Measurements from ENCODE around the gene MRPS2. TPM values are rescaled to one million over a fixed set of nuclear protein-coding genes. Genes with fewer than 3 reads are reported as not detected.

The MRPS2 gene
- total and polyA plus RNA-seq, 2 experiments from 2014 or later = 83.2 to 116 TPM

DNA sequence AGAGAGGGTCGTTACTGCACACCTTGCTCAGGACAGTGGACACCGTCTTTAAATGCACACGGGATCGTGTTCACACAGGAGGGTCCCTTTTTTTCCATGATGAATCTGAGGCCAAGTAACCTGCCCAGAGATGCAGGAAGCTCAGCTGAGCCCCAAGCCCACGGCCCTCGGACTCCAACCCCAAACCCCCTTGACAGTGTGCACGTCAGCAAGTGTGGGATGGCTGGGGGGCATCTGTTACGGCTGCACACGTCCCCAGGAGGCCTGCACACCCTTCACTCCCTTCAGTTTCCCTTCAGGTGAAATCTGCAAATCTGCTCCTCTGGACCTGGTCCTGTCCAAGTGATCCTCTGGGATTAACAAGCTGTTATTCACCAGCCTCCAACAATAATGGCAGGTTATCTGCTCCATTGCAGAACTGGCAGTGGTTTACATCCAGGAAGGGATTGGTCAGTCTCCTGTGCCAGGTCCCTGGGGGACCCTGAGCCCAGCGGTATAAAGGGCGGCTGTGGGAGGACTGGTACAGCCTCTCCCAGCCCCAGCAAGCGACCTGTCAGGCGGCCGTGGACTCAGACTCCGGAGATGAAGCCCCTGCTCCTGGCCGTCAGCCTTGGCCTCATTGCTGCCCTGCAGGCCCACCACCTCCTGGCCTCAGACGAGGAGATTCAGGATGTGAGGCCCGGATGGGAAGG is 20.6 kb downstream of the MRPS2 start, which contains the start of gene LCN1:
TSS of gene LCN1 (plus strand) at position 525 of the 692 bp plus-strand sequence. CDS start at position 583, 58 bp downstream.
- Histone ChIP-seq H3K27me3 (ENCODE audit: insufficient read depth) (no peaks in the 10 kb centered on the region), H2AFZ (no peak within 1 kb of the TSS), H4K20me1 (replicated peaks; ENCODE audit: insufficient read depth) (no peaks in the 10 kb centered on the region), H3K79me2 (replicated peaks; ENCODE audit: insufficient read depth) (no peaks in the 10 kb centered on the region), H3K27ac (ENCODE audit: low read depth) (no peak within 1 kb of the TSS), H3K4me3 (no peak within 1 kb of the TSS), H3K4me2 (no peak within 1 kb of the TSS), H3F3A (replicated peaks; ENCODE audit: low read depth) (no peaks in the 10 kb centered on the region), H3K4me1 (ENCODE audit: insufficient read depth) (no peaks in the 10 kb centered on the region), H3K9me2 (ENCODE audit: insufficient read depth) (no peaks in the 10 kb centered on the region), H3K36me3 (ENCODE audit: insufficient read depth) (no peaks in the 10 kb centered on the region)
- DNase-seq (ENCODE audit: low spot score) (no peak), ATAC-seq (no peak)
- TF ChIP-seq ZNF331 (CRISPR knock-in tag; IDR thresholded peaks at IDR 0.05; ENCODE audit: low read depth) (no peak), EZH2phosphoT487 (IDR thresholded peaks at IDR 0.05; ENCODE audit: unreplicated experiment) (no peak), STAT1 (IDR thresholded peaks at IDR 0.05; ENCODE audit: unreplicated experiment) (no peak), JUNB (IDR thresholded peaks at IDR 0.05; ENCODE audit: unreplicated experiment) (no peak), ZNF114 (CRISPR knock-in tag; IDR thresholded peaks at IDR 0.05) (no peak), NANOG (IDR thresholded peaks at IDR 0.05; ENCODE audit: borderline replicate concordance) (no peak), POLR2AphosphoS5 (IDR thresholded peaks at IDR 0.05; ENCODE audit: low read depth) (no peak), CREB1 (CRISPR knock-in tag; IDR thresholded peaks at IDR 0.05; ENCODE audit: low read depth) (no peak), EZH2 (IDR thresholded peaks at IDR 0.05; ENCODE audit: low read depth, unreplicated experiment) (no peak)
- TF ChIP-seq, protein P1, sequence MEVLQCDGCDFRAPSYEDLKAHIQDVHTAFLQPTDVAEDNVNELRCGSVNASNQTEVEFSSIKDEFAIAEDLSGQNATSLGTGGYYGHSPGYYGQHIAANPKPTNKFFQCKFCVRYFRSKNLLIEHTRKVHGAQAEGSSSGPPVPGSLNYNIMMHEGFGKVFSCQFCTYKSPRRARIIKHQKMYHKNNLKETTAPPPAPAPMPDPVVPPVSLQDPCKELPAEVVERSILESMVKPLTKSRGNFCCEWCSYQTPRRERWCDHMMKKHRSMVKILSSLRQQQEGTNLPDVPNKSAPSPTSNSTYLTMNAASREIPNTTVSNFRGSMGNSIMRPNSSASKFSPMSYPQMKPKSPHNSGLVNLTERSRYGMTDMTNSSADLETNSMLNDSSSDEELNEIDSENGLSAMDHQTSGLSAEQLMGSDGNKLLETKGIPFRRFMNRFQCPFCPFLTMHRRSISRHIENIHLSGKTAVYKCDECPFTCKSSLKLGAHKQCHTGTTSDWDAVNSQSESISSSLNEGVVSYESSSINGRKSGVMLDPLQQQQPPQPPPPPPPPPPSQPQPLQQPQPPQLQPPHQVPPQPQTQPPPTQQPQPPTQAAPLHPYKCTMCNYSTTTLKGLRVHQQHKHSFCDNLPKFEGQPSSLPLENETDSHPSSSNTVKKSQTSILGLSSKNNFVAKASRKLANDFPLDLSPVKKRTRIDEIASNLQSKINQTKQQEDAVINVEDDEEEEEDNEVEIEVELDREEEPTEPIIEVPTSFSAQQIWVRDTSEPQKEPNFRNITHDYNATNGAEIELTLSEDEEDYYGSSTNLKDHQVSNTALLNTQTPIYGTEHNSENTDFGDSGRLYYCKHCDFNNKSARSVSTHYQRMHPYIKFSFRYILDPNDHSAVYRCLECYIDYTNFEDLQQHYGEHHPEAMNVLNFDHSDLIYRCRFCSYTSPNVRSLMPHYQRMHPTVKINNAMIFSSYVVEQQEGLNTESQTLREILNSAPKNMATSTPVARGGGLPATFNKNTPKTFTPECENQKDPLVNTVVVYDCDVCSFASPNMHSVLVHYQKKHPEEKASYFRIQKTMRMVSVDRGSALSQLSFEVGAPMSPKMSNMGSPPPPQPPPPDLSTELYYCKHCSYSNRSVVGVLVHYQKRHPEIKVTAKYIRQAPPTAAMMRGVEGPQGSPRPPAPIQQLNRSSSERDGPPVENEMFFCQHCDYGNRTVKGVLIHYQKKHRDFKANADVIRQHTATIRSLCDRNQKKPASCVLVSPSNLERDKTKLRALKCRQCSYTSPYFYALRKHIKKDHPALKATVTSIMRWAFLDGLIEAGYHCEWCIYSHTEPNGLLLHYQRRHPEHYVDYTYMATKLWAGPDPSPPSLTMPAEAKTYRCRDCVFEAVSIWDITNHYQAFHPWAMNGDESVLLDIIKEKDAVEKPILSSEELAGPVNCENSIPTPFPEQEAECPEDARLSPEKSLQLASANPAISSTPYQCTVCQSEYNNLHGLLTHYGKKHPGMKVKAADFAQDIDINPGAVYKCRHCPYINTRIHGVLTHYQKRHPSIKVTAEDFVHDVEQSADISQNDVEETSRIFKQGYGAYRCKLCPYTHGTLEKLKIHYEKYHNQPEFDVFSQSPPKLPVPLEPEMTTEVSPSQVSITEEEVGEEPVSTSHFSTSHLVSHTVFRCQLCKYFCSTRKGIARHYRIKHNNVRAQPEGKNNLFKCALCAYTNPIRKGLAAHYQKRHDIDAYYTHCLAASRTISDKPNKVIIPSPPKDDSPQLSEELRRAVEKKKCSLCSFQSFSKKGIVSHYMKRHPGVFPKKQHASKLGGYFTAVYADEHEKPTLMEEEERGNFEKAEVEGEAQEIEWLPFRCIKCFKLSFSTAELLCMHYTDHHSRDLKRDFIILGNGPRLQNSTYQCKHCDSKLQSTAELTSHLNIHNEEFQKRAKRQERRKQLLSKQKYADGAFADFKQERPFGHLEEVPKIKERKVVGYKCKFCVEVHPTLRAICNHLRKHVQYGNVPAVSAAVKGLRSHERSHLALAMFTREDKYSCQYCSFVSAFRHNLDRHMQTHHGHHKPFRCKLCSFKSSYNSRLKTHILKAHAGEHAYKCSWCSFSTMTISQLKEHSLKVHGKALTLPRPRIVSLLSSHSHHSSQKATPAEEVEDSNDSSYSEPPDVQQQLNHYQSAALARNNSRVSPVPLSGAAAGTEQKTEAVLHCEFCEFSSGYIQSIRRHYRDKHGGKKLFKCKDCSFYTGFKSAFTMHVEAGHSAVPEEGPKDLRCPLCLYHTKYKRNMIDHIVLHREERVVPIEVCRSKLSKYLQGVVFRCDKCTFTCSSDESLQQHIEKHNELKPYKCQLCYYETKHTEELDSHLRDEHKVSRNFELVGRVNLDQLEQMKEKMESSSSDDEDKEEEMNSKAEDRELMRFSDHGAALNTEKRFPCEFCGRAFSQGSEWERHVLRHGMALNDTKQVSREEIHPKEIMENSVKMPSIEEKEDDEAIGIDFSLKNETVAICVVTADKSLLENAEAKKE (CRISPR knock-in tag; IDR thresholded peaks at IDR 0.05) = no peak
- TF ChIP-seq, protein P2, sequence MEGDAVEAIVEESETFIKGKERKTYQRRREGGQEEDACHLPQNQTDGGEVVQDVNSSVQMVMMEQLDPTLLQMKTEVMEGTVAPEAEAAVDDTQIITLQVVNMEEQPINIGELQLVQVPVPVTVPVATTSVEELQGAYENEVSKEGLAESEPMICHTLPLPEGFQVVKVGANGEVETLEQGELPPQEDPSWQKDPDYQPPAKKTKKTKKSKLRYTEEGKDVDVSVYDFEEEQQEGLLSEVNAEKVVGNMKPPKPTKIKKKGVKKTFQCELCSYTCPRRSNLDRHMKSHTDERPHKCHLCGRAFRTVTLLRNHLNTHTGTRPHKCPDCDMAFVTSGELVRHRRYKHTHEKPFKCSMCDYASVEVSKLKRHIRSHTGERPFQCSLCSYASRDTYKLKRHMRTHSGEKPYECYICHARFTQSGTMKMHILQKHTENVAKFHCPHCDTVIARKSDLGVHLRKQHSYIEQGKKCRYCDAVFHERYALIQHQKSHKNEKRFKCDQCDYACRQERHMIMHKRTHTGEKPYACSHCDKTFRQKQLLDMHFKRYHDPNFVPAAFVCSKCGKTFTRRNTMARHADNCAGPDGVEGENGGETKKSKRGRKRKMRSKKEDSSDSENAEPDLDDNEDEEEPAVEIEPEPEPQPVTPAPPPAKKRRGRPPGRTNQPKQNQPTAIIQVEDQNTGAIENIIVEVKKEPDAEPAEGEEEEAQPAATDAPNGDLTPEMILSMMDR (conservative IDR thresholded peaks at IDR 0.05; ENCODE audit: low read depth in 2 of 2) = no peak
- TF ChIP-seq, protein P3, sequence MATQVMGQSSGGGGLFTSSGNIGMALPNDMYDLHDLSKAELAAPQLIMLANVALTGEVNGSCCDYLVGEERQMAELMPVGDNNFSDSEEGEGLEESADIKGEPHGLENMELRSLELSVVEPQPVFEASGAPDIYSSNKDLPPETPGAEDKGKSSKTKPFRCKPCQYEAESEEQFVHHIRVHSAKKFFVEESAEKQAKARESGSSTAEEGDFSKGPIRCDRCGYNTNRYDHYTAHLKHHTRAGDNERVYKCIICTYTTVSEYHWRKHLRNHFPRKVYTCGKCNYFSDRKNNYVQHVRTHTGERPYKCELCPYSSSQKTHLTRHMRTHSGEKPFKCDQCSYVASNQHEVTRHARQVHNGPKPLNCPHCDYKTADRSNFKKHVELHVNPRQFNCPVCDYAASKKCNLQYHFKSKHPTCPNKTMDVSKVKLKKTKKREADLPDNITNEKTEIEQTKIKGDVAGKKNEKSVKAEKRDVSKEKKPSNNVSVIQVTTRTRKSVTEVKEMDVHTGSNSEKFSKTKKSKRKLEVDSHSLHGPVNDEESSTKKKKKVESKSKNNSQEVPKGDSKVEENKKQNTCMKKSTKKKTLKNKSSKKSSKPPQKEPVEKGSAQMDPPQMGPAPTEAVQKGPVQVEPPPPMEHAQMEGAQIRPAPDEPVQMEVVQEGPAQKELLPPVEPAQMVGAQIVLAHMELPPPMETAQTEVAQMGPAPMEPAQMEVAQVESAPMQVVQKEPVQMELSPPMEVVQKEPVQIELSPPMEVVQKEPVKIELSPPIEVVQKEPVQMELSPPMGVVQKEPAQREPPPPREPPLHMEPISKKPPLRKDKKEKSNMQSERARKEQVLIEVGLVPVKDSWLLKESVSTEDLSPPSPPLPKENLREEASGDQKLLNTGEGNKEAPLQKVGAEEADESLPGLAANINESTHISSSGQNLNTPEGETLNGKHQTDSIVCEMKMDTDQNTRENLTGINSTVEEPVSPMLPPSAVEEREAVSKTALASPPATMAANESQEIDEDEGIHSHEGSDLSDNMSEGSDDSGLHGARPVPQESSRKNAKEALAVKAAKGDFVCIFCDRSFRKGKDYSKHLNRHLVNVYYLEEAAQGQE (IDR thresholded peaks at IDR 0.05; ENCODE audit: unreplicated experiment) = no peak
- TF ChIP-seq, protein P4, sequence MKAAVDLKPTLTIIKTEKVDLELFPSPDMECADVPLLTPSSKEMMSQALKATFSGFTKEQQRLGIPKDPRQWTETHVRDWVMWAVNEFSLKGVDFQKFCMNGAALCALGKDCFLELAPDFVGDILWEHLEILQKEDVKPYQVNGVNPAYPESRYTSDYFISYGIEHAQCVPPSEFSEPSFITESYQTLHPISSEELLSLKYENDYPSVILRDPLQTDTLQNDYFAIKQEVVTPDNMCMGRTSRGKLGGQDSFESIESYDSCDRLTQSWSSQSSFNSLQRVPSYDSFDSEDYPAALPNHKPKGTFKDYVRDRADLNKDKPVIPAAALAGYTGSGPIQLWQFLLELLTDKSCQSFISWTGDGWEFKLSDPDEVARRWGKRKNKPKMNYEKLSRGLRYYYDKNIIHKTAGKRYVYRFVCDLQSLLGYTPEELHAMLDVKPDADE (IDR thresholded peaks at IDR 0.05) = no peak
- Mint-ChIP-seq H3K4me1 (peaks cover 10% of the 10 kb centered on the region; the same call in 2 of the 3 replicates), H3K36me3 (ENCODE audit: low read depth) (no peaks in the 10 kb centered on the region), H3K9me3 (no peaks in the 10 kb centered on the region), H3K4me3 (no peak within 1 kb of the TSS), H3K27ac (no peak within 1 kb of the TSS), H3K27me3 (ENCODE audit: insufficient read depth, low read depth, poor library complexity) (no peaks in the 10 kb centered on the region)
